Activated T-cell treated with anti-CD3 and anti-CD28 coated beads, Interleukin-2, amount 50 U/mL, for 48 hours (primary cell): Measurements from ENCODE around the gene S100A13.
"Not testable (repeated sequence)": the region's sequence is repeated elsewhere in the genome, so short reads cannot be mapped to it uniquely, and the experiment has no call there.

Experiments
- DNase-seq, 2 experiments: peaks; one replicate each; pipeline ENCODE4 v3.0.0-alpha.2; 2020

The S100A13 gene

DNA sequence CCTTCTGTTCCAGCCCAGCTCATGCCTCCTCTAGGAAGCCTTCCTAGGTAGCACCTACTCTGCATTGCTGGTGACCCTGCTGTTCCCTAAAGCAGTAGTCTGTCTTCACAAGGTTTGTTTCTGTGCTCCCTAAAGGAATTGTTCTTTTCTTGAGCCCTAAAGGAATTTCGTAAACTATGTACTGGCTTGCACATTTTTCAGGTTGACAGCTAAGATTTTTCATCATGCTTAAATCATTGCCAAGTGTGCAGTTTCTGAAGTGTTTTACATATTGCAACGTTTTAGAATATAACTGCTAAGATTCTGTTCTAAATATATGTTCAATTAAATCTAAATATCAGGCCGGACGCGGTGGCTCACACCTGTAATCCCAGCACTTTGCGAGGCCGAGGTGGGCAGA lies 27.5 kb downstream of the S100A13 start:
- DNase-seq = no peak

DNA sequence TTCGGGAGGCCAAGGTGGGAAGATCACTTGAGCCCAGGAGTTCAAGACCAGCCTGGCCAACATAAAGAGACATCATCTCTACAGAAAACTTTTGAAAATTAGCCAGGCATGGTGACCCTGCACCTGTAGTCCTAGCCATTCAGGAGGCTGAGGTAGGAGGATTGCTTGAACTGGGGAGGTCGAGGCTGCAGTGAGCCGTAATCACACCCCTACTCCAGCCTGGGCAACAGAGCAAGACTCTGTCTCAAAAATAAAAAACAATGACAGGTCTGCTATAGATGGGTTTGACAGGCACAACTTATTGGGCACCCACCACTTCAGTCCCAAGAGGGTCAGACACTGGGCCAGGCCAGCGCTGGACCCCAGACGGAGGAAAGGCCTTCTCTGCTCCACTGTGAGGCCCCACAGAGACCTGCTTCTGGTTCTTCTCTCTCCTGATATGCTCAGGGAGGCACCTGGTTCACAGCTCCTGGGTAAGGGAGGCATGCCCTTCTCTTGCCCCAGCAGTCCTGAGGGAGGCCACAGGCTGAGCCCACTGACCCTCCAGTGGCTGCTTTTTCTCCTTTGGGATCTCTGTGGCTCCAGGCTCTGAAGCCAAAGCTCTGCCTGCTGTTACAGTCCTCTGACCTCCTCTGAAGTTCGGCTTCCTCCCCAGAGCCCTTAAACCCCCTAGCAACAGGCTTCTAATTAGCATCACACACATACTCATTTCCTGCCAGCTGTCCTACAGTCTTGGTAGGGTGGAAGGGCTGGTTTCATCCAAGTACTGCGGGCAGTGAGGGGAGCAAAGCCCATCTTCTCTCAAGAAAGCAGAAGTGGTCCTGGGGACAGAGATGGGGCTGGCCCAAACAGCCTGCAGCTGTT lies 28.8 kb downstream of the S100A13 start:
- peak in 1 of 2 experiments; percentile 37 for DNase-seq

- DNase-seq = peak in 1 of 2 experiments; percentile 46
Observed at GRCh38 chr1:153597206-153597605, 30.1 kb downstream of the S100A13 start.

DNA sequence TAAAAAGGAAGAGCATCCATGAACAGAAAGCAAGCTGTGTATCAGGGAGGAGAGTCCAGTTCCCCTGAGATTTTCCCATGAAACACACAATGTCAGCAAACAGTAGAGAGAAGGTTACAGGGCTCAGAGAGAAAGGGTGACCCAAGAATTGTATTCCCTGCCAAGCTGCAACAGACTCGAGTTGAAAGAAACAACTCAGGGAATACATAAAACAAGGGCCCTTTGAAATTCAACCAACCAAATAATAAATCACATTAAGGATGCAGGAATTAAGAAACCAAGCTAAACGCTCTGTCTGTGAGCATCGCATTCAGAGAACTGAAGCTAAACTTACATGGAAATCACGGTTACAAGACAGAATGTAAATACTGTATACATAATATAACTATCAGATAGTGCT lies 34.6 kb downstream of the S100A13 start:
- no peak for DNase-seq

DNA sequence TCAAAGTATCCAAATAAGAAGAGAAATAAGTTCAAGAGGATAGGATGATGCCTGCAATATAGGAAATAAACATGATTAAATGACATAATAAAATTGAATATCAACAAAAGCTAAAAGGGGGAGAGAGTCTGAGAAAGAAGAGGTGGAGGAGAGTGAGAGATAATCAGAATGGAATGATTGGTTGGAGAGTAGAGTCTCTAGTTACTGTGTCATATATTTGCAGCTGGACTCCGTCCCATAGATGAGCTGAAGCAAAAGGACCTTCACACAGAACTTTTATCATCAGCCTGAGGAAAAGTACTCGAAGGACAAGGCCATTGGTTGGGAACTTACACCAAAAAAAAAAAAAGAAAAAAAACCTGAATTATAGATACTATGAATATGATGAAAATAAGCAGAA lies 38.8 kb downstream of the S100A13 start:
- DNase-seq = no peak

DNA sequence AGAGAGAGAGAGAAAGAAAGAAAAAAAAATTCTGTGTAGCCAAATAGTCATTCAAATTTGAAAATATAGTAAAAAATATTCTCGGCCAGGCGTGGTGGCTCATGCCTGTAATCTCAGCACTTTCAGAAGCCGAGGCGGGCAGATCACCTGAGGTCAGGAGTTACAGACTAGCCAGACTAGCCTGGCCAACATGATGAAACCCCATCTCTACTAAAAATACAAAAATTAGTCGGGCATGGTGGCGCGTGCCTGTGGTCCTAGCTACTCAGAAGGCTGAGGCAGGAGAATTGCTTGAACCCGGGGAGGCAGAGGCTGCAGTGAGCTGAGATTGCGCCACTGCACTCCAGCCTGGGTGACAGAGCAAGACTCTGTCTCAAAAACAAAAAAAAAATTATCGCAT lies 39.3 kb downstream of the S100A13 start:
- not testable (repeated sequence) for DNase-seq

GRCh38 chr1:153587314-153587713 lies 40.0 kb downstream of the S100A13 start:
- DNase-seq = no peak

DNA sequence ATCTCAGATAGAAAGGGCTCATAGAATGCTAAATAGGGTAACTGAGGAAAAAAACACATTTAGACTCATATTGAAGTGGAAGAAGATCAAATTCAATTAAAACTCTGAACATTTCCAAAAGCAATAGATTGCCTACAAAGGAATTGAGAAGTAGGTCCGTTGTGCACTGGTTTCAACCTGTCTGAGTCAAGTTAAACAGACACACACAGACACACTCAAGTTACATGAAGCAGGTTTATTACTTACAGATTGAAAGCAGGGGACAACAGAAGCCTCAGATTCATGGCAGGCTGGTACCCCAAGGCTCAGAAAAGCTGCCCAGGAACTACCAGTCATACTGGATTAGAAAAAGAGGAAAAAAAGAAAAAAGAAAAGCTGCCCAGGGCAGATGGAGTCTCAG lies 41.0 kb downstream of the S100A13 start:
- no peak for DNase-seq

DNA sequence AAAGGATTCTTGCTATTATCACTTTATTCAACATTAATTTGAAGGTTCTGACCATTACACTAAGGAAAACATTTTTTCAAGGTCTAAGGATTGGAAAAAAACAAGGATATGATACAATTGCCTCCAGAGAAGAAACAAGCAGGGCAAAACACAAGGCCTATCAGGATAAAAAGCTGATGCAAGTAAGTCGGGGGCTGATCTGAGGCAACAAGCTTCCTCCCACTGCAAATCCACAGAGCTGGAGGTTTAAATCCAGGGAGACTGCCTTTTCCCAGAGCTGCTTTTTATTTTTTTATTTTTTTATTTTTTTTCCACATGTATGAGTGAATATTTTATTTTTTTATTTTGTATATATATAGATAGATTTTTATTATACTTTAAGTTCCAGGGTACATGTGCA lies 42.3 kb downstream of the S100A13 start:
- no peak for DNase-seq

GRCh38 chr1:153583976-153584375 lies 43.3 kb downstream of the S100A13 start:
- DNase-seq = no peak

GRCh38 chr1:153583514-153583913 lies 43.8 kb downstream of the S100A13 start:
- DNase-seq = not testable (repeated sequence)

DNA sequence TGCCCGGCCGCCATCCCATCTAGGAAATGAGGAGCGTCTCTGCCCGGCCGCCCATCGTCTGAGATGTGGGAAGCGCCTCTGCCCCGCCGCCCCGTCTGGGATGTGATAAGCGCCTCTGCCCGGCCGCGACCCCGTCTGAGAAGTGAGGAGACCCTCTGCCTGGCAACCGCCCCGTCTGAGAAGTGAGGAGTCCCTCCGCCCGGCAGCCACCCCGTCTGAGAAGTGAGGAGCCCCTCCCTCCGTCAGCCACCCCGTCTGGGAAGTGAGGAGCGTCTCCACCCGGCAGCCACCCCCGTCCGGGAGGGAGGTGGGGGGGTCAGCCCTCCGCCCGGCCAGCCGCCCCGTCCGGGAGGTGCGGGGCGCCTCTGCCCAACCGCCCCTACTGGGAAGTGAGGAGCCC lies 44.5 kb downstream of the S100A13 start:
- DNase-seq = not testable (repeated sequence)

DNA sequence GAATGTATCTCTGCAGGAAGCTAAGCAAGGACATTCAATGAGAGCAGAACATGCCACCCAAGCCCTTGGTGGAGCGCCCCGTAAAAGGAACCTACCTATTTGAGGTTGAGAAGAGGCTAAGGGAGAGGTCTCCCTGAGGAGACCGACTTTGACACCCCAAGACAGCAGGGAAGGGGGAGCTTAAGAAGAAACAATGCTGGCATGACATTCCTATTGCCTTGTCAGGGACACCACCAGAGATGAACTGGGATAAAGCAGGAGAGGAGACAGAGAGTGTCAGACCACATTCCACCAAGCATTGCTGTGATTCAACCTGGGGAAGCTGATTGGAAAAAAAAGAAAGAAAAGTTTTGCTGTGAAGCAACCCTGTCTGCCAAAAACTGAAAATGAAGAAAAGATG lies 48.4 kb downstream of the S100A13 start:
- DNase-seq = no peak

DNA sequence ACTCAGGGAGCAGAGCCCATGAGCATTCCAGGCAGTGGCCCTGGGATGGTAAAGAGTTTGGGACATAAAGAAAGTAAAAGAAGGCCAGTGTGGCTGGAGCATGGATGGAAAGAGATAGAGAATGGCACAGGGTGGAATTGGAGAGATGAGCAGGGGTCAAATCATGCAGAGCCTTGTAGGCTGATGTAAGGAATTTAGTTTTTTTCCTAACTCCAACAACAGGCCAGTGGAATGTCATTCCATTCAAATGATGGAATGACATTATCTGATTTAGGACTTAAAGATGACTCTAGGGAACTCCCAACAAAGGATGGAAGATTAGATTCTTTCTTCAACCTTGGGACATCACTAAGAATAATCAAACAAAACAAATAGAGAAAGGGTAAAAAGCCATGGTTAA lies 48.8 kb downstream of the S100A13 start:
- DNase-seq = no peak

GRCh38 chr1:153577624-153578051 lies 49.7 kb downstream of the S100A13 start:
- DNase-seq = no peak

DNA sequence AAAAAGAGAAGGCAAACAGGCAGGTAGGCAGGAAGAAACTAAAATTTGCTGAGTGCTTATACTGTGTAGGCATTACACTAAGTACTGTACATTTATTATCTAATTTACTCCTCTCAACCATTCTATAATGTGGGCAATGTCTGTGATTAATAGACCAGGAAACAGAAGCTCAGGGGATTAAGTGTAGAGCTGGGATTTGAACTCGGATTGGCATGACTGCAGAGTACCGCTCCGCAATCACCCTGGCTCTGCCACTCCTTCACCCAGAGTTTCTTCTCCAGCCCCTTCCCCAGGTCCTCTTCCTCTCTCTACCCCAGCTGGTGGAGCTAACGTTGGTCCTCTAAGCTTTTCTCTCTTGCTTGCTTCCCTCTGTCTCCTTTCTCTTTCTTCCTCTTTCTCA lies 50.2 kb downstream of the S100A13 start:
- DNase-seq = no peak

DNA sequence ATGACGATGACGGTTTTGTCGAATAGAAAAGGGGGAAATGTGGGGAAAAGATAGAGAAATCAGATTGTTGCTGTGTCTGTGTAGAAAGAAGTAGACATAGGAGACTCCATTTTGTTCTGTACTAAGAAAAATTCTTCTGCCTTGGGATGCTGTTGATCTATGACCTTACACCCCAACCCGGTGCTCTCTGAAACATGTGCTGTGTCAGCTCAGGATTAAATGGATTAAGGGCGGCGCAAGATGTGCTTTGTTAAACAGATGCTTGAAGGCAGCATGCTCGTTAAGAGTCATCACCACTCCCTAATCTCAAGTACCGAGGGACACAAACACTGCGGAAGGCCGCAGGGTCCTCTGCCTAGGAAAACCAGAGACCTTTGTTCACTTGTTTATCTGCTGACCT lies 51.8 kb downstream of the S100A13 start:
- not testable (repeated sequence) for DNase-seq

GRCh38 chr1:153575081-153575491 lies 52.2 kb downstream of the S100A13 start:
- DNase-seq = not testable (repeated sequence)

DNA sequence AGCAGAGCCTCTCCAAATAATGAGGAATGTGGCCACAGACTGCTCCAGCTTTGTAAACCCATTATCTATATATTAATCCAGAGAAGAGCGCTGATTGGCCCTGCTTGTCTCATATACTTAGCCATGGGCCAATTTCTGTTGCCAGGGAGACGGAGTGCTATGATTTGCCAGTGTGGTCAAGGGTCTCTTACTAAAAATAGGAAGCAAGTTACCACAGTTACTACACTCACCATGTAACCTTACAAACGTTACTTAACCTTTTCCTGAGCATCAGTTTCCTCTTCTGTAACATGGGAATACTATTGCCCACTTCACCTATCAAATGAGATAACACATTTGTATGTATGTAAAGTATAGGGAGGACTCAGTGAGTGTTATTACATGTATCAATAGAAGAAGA lies 54.0 kb downstream of the S100A13 start:
- no peak for DNase-seq

DNA sequence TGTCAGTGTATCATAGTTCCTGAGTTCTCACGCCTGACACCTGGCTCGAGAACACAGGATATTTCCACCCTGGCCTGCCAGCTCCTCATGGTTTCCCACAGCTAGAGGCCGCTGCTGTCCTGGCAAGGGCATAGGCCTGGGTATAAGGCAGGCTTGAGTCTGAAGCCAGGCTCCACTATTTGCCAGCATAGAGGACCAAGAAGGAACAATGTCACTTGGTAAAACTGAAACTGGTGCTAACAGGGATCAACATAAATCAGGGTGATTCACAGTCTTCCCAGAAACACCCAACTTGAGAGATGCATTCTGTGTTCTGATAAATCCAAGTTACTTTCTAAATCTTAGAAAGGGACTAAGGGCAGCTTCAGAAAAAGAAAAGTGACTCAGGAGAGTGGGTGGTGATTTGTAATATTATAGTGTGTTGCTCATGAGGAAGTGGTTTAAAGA lies 54.7 kb downstream of the S100A13 start:
- DNase-seq = peak; percentile 78 to 80

- DNase-seq = no peak
Observed at GRCh38 chr1:153571706-153572105, 55.6 kb downstream of the S100A13 start.

GRCh38 chr1:153570874-153571273 lies 56.4 kb downstream of the S100A13 start:
- DNase-seq = no peak

DNA sequence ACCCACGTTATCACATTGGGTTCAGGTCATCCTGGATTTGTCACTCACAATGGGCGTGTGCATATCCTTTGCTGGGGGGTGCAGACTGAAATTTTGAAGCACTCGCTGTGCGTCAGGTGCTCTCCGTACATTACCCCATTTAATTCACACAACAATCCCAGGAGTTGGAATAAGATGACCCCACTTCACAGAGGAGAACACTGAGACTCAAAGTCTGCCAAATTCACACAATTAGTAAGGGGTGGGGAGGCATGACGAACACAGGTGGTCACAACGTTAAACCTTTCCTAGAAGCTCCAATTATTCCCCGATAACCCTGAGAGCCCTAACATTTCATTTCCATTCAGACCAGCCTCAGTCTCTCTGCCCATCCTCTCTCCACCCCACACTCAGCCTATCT lies 57.8 kb downstream of the S100A13 start:
- DNase-seq = no peak
